ENCODE measurements around the gene GNAZ.

GNAZ gene

DNA sequence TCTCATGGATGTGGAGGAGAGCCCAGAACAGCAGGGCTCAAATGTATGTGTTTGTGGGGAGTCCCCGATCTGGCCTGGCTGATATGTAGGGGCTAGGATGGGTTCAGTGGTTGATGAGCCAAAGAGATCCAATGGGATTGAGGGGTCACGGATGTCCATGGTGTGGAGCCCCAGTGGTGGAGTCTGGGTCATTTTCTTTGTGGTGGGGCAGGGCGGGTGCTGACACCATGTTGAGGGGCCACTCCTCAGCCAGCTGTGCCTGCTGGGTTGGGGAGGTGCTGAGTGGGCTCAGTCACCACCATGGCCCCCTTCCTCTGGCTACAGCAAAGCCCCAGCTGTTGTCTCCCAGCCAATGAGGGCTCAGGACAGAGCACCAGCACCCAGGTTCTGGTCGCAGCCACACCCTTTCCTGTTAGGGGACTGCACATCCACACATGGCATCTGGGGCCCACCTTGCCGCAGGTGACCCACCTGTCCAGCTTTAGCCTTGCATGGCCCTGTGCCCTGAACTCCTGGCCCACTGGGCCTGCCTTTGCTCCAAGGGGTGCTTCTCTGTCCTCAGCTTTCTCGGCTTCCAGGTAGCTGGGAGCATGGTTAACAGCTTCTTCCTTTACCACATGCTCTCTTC lies 3.2 kb upstream of the GNAZ start:
- Histone ChIP-seq H3K9me3 (ENCODE audit: low read length) (no peaks in the 10 kb centered on the region), H3K9ac (ENCODE audit: low read length) (no peak overlapping the region), H3K27ac (ENCODE audit: low read depth, low read length) (no peak overlapping the region), H3K27me3 (ENCODE audit: control insufficient read depth in 1 of 2, insufficient read depth in 2 of 2, low read length in 2 of 2) (no peaks in the 10 kb centered on the region), H3K4me1 (ENCODE audit: insufficient read depth, low read length) (peaks cover 10% of the 10 kb centered on the region), H3K4me3 (ENCODE audit: low read depth in 1 of 2, low read length in 2 of 2) (no peak overlapping the region), H3K36me3 (ENCODE audit: insufficient read depth, low read length) (no peaks in the 10 kb centered on the region)

GRCh38 chr22:23067691-23068090 lies 2.6 kb upstream of the GNAZ start:
- no peak overlapping the region for H3K27ac ChIP-seq (ENCODE audit: low read depth, low read length)
- H3K9me3 ChIP-seq (ENCODE audit: low read length) = no peaks in the 10 kb centered on the region
- no peaks in the 10 kb centered on the region for H3K27me3 ChIP-seq (ENCODE audit: control insufficient read depth in 1 of 2, insufficient read depth in 2 of 2, low read length in 2 of 2)
- no peaks in the 10 kb centered on the region for H3K36me3 ChIP-seq (ENCODE audit: insufficient read depth, low read length)
- H3K9ac ChIP-seq (ENCODE audit: low read length) = no peak overlapping the region
- H3K4me3 ChIP-seq (ENCODE audit: low read depth in 1 of 2, low read length in 2 of 2) = no peak overlapping the region
- H3K4me1 ChIP-seq (ENCODE audit: insufficient read depth, low read length) = peaks cover 10% of the 10 kb centered on the region

DNA sequence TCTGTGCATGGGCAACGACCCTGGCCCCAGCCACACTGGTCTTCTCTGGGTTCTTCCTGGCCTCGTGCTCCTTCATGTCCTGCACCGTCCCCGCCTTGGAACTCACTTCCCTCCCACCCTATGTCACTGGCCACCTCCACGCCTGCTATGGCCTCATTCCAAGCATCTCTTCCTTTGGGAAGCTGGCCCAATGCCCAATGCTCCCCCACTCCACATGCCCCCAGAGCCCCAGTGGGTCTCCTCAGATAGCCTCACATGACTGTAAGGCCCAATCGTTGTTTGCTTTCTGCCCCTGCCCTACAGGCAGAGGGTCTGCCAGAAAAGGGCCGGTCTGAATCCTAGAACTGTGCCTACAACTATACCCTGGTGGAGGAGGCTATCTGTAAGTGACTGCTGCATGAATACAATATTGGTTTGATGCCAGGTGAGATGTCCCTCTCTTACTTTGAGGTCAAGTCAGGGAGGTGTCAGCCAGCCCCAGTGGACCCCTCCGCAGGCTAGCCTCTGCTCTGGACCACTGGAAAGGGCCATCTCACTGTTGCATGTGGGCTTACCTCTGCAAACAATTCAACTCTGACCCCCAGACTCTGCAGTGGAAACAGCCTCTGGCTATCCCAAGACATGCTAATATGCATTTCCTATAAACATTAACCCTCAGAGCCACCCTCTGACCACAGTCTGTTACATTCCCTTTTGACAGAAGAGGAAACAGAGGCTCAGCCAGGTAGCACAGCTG lies 2.1 kb upstream of the GNAZ start:
- H3K9ac ChIP-seq (ENCODE audit: low read length) = no peak overlapping the region
- no peak overlapping the region for H3K4me3 ChIP-seq (ENCODE audit: low read depth in 1 of 2, low read length in 2 of 2)
- no peaks in the 10 kb centered on the region for H3K36me3 ChIP-seq (ENCODE audit: insufficient read depth, low read length)
- no peaks in the 10 kb centered on the region for H3K27me3 ChIP-seq (ENCODE audit: control insufficient read depth in 1 of 2, insufficient read depth in 2 of 2, low read length in 2 of 2)
- no peaks in the 10 kb centered on the region for H3K9me3 ChIP-seq (ENCODE audit: low read length)
- peaks cover 10% of the 10 kb centered on the region for H3K4me1 ChIP-seq (ENCODE audit: insufficient read depth, low read length)
- H3K27ac ChIP-seq (ENCODE audit: low read depth, low read length) = no peak overlapping the region

DNA sequence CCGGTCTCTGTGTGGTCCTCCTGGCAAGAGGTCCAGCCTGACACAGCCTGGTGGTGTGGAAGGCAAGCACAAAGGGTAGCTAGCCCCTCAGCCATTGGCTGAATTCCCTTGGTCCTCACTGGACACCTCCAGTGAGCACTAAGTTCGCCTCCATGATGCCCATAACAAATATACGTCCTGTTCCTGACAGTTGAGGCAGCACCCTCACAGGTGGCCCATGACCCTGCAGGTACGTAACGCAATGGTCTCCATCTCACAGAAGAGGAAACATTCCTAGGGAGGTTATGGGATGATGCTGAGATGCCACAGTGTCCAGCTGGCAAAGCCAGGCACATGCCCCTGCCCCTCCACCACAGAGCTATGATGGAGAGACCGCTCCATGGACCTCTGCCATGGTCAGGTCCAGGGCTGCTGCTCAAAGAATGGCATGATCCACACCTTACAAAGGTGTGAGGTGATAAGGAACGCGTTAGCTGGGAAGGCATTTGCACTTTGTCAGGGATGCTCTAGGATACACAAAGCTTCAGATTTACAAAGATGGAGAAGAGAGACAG lies 1.4 kb upstream of the GNAZ start:
- no peak overlapping the region for H3K9ac ChIP-seq (ENCODE audit: low read length)
- H3K27me3 ChIP-seq (ENCODE audit: control insufficient read depth in 1 of 2, insufficient read depth in 2 of 2, low read length in 2 of 2) = no peaks in the 10 kb centered on the region

GRCh38 chr22:23069502-23070357 lies 589 bp upstream of the GNAZ start:
- no peaks in the 10 kb centered on the region for H3K9me3 ChIP-seq (ENCODE audit: low read length)
- no peaks in the 10 kb centered on the region for H3K27me3 ChIP-seq (ENCODE audit: control insufficient read depth in 1 of 2, insufficient read depth in 2 of 2, low read length in 2 of 2)
- no peaks in the 10 kb centered on the region for H3K36me3 ChIP-seq (ENCODE audit: insufficient read depth, low read length)
- no peak overlapping the region for H3K9ac ChIP-seq (ENCODE audit: low read length)
- H3K27ac ChIP-seq (ENCODE audit: low read depth, low read length) = no peak overlapping the region
- H3K4me3 ChIP-seq (ENCODE audit: low read depth in 1 of 2, low read length in 2 of 2) = peak overlapping the region; percentile 14 to 80
- H3K4me1 ChIP-seq (ENCODE audit: insufficient read depth, low read length) = peaks cover 10% of the 10 kb centered on the region

More for the DNA sequence above, 1.4 kb upstream of the GNAZ start:
- no peak overlapping the region for H3K27ac ChIP-seq (ENCODE audit: low read depth, low read length)
- H3K36me3 ChIP-seq (ENCODE audit: insufficient read depth, low read length) = no peaks in the 10 kb centered on the region
- H3K9me3 ChIP-seq (ENCODE audit: low read length) = no peaks in the 10 kb centered on the region
- H3K4me1 ChIP-seq (ENCODE audit: insufficient read depth, low read length) = peaks cover 10% of the 10 kb centered on the region
- H3K4me3 ChIP-seq (ENCODE audit: low read depth in 1 of 2, low read length in 2 of 2) = no peak overlapping the region

- Histone ChIP-seq H3K27ac (ENCODE audit: low read depth, low read length) (no peak overlapping the region), H3K9ac (ENCODE audit: low read length) (no peak overlapping the region), H3K9me3 (ENCODE audit: low read length) (no peaks in the 10 kb centered on the region), H3K27me3 (ENCODE audit: control insufficient read depth in 1 of 2, insufficient read depth in 2 of 2, low read length in 2 of 2) (no peaks in the 10 kb centered on the region), H3K4me1 (ENCODE audit: insufficient read depth, low read length) (peaks cover 10% of the 10 kb centered on the region), H3K36me3 (ENCODE audit: insufficient read depth, low read length) (no peaks in the 10 kb centered on the region), H3K4me3 (ENCODE audit: low read depth in 1 of 2, low read length in 2 of 2) (peak overlapping the region; percentile 53 to 73)
These were observed 1.1 kb downstream of the GNAZ start for GRCh38 chr22:23071230-23072076.

- H3K9ac ChIP-seq (ENCODE audit: low read length) = no peak overlapping the region
- H3K4me1 ChIP-seq (ENCODE audit: insufficient read depth, low read length) = peaks cover 10% of the 10 kb centered on the region
- no peaks in the 10 kb centered on the region for H3K9me3 ChIP-seq (ENCODE audit: low read length)
- no peak overlapping the region for H3K27ac ChIP-seq (ENCODE audit: low read depth, low read length)
- no peaks in the 10 kb centered on the region for H3K27me3 ChIP-seq (ENCODE audit: control insufficient read depth in 1 of 2, insufficient read depth in 2 of 2, low read length in 2 of 2)
- no peak overlapping the region for H3K4me3 ChIP-seq (ENCODE audit: low read depth in 1 of 2, low read length in 2 of 2)
- no peaks in the 10 kb centered on the region for H3K36me3 ChIP-seq (ENCODE audit: insufficient read depth, low read length)
These were observed 2.0 kb downstream of the GNAZ start for GRCh38 chr22:23072077-23072910.

DNA sequence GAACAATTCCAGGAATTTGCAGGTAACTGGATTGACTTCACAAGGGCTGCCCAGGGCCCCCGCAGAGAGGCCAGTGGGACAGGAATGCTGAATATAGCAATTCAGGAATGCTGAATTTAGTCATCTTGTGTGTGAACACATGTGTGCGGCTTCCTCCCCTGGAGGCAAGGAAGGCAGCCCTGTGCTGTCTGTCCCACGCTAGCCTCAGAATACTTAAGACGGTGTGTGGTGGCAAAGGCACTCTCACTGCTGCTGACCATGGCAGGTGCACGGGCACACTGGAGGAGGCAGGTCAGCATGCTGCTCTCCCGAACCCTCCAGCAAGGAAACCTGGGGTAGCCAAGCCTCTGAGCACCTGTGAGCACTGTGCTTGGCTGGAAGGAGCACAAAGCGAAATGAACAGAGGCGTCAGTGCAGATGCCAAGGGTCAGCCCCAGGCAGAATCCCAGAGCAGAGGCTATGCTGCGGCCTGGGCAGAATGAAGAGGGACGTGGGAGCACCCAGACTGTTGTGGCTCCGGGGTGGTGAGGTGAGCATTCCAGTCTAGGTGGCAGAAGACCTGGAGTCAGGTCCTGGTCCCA lies 2.7 kb downstream of the GNAZ start:
- Histone ChIP-seq H3K9ac (ENCODE audit: low read length) (no peak overlapping the region), H3K27ac (ENCODE audit: low read depth, low read length) (no peak overlapping the region)

DNA sequence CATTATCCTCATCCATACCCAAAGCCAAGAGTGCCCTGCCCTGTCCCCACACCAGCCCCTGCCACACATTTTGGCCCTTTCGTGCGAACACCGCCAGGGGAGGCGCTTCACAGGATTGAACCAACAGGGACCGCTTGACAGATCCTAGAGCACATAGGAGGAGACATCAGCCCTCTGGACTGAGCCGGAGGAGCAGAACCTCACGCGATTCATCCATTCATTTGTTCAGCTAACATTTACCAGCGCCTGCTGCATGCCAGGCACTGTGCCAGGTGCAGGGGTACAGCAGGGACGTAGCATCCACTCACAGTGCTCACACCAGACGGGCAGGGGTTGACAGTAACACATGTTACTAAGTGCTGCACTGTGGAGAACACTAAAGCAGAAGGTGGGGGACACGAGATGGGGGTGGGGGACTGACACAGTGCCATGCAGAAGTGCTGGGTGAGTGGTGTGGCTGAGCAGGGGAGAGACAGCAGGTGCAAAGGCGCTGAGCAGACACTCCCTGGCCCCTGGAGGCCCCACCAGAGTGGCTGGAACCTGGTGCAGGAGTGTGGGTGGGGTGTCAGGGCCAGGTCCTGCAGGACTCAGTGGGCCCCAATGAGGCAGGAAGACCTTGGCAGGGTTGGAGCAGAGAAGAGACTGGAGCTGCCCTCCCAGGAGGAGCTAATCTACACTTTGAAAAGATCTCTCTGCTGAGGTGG lies 3.4 kb downstream of the GNAZ start:
- no peak overlapping the region for H3K9ac ChIP-seq (ENCODE audit: low read length)
- no peaks in the 10 kb centered on the region for H3K9me3 ChIP-seq (ENCODE audit: low read length)
- H3K27me3 ChIP-seq (ENCODE audit: control insufficient read depth in 1 of 2, insufficient read depth in 2 of 2, low read length in 2 of 2) = no peaks in the 10 kb centered on the region
- no peak overlapping the region for H3K27ac ChIP-seq (ENCODE audit: low read depth, low read length)
- no peaks in the 10 kb centered on the region for H3K36me3 ChIP-seq (ENCODE audit: insufficient read depth, low read length)
- H3K4me1 ChIP-seq (ENCODE audit: insufficient read depth, low read length) = peaks cover 10% of the 10 kb centered on the region
- H3K4me3 ChIP-seq (ENCODE audit: low read depth in 1 of 2, low read length in 2 of 2) = no peak overlapping the region

More for the DNA sequence above, 2.7 kb downstream of the GNAZ start:
- Histone ChIP-seq H3K9me3 (ENCODE audit: low read length) (no peaks in the 10 kb centered on the region), H3K27me3 (ENCODE audit: control insufficient read depth in 1 of 2, insufficient read depth in 2 of 2, low read length in 2 of 2) (no peaks in the 10 kb centered on the region), H3K4me1 (ENCODE audit: insufficient read depth, low read length) (peaks cover 10% of the 10 kb centered on the region), H3K36me3 (ENCODE audit: insufficient read depth, low read length) (no peaks in the 10 kb centered on the region), H3K4me3 (ENCODE audit: low read depth in 1 of 2, low read length in 2 of 2) (no peak overlapping the region)

Measured in muscle layer of colon (tissue), 2 donors.